HG03108 (cell line): ENCODE measurements around the gene DIP2C.
"Not testable (repeated sequence)": the region's sequence is repeated elsewhere in the genome, so short reads cannot be mapped to it uniquely, and the experiment has no call there.

ENCODE experiments used
- ATAC-seq: cut with Tn5 transposase; IDR thresholded peaks from one replicate; pipeline ENCODE4 v1.9.1; 2021; ENCODE audit warnings: moderate library complexity; ENCODE audit not compliant: unreplicated experiment

The DIP2C gene

GRCh38 chr10:615583-616152 is 73.8 kb downstream of the DIP2C start:
- ATAC-seq: no peak

GRCh38 chr10:614790-615582 is 74.5 kb downstream of the DIP2C start:
- ATAC-seq: no peak

GRCh38 chr10:614139-614711 is 75.2 kb downstream of the DIP2C start:
- no peak for ATAC-seq

- ATAC-seq: no peak
Measured at GRCh38 chr10:613271-614138, 76.0 kb downstream of the DIP2C start.

DNA sequence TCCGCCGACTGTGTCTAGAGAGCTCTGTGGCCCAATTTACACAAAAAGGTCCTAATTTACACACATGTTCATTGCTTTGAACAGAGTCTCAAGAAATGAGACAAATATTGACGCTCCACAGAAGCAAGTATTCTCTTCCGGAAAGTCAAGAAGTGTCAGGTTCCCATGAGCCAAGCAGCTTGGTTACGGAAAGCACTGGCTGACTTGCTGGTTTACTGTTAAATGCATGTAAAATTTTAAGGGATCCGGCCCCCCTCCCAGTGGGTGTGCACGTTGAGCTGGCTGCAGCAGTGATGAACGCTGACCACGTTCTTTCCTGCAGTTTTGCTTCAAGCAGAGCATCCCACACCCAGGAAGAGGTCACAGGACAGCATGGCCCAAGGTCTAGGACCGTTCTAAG is 76.8 kb downstream of the DIP2C start:
- ATAC-seq: no peak

DNA sequence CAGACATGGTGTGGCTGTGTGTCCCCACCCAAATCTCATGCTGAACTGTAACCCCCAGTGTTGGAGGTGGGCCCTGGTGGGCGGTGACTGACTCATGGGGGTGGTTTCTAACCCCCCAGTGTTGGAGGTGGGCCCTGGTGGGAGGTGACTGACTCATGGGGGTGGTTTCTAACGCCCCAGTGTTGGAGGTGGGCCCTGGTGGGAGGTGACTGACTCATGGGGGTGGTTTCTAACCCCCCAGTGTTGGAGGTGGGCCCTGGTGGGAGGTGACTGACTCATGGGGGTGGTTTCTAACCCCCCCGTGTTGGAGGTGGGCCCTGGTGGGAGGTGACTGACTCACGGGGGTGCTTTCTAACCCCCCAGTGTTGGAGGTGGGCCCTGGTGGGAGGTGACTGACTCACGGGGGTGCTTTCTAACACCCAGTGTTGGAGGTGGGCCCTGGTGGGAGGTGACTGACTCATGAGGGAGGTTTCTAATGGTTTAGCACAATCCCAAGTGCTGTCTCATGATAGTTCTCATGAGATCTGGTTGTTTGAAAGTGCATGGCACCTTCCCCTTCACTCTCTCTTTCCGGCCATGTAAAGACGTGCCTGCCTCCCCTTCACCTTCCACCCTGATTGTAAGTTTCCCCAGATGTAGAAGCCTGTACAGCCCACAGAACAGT is 78.7 kb downstream of the DIP2C start:
- not testable (repeated sequence) for ATAC-seq

DNA sequence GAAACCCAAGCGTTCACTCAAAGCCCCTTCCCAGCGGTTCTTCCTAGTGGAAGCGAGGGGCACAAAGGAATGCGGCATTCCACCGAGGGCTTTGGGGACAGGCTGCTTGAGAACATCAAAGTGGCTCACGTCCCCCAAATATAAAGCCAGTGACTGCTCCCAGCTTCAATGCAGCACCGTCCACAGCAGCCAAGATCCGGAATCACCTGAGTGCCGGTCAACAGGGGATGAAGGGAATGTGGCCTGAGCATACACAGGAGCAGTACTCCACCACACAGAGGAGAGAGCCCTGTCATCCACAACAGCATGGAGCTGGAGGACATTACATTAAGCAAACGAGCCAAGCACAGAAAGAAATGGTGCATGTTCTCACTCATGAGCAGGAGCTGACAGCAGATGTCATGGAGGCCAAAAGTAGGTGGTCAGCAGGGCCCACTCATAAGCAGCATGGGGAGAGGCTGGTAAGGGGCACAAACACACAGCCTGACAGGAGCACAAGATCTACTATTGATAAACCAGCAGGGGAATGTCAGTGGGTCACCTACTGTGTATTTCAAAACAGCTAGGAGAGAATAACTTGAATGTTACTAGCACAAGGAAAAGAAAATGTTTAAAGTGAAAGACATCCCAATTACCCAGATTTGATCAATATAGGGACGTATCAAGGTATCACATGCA is 79.5 kb downstream of the DIP2C start:
- ATAC-seq: no peak

DNA sequence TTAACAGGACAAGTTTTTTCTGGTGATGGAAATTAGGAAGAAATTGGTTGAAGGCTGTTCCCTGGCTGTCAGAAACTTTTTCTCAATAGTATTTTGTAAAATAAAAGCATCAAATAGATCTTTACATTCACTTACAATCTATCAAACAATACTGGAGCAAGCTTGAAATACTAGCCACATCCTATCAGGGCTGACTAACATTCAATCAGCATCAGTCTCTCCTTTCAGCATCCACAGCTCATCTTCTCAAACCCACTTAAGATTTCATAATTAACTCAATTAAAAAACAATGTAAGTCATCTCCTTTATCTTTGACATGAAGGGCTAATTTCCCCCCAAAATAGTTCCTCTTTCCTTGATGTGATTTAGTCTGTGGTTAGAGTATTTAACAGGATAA is 80.2 kb downstream of the DIP2C start:
- no peak for ATAC-seq

- ATAC-seq: no peak
Measured at GRCh38 chr10:608331-609261, 80.9 kb downstream of the DIP2C start.

DNA sequence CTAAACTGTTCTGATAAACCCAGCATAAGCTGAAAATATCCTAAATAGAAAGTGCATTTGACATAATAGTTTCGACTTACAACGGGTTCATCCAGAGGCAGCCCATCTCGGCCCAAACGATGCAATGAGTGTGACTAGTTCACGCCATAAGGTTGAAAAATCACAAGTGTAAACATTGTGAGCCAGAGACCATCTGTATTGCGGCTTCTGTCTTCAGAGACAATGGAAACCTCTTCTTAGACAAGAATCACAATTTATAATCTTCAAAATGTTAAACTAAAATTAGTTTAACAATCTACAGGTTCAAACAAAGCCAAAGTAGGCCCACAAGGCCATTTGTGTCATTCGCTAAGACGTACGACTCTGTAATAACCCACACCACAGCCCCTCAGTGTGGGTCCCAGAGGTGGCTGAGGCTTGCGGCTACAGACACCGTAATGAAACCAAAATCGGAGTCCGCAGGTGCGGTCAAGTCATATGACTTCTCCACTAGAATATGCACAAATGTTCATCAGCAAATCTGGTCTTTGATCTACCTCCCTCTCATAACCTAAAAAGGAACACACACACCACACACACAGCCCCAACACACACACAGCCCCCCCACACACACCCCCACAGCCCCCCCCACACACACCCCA is 81.8 kb downstream of the DIP2C start:
- no peak for ATAC-seq

DNA sequence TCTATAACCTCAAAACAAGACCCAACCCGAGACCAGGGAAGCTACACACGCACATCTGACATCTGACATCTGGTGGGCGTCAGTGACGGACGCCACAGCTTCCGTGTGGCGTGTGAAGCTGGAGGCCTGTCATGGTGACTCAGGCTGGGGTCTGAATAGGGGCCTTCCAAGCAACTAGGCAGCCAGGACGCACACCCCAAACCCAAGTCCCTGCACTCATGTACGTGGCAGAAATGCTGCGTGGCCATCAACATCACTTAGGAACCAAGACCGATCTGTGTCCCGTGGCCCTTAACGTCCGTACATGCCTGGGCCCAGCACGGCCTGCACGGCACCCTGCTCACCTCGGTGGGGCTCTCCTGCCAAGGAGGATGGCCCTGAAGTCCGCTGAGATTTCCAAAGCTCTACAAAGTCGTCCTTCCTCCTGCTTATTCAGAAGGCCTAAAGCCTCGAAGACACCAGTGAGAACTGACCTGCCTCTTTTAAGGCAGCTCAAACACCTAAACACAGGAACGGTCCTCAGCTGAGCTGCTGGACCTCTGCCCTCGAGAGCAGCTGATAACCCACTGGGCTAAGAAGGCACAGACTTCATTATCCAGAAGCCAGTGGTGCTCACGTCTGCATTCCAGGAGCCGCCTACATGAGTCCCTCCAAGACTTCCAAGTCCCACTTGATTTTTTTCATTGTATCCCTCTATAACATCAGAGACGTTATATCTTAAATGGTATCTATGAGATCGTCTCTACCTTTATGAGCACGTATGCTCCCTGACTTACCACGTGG is 82.5 kb downstream of the DIP2C start:
- no peak for ATAC-seq

DNA sequence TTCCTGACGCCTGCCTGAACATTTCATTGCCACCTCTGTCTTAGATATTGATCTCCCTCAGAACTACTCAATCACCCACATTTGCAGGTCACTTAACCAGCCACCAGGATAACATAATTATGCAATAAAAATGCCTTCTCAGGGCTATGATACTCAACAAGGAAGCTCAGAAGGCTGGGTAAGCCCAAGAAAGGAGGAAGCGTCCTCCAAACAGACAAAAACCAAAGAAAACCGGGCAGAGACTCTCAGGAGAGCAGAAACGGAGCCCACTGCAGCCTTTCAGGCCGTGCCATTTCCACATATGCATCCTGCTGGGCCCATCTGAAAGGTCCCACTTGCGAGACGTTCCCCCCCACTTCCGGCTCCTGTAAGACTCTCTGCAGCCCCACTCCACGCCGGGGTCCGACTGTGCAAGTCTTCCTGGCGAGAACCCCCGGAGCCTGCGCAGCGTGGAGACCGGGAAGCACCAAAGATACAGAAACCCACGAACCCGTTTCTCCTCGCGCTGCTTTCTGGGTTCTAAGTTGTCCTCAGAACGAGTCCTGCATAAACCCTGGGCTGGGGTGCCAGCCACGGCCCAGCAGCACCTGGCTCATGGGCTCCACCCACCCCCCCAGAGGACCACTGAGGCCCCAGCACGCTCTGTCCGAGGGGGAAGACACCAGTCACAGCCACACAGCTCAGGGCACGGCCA is 83.7 kb downstream of the DIP2C start:
- no peak for ATAC-seq

GRCh38 chr10:604716-605631 is 84.5 kb downstream of the DIP2C start:
- ATAC-seq: no peak

DNA sequence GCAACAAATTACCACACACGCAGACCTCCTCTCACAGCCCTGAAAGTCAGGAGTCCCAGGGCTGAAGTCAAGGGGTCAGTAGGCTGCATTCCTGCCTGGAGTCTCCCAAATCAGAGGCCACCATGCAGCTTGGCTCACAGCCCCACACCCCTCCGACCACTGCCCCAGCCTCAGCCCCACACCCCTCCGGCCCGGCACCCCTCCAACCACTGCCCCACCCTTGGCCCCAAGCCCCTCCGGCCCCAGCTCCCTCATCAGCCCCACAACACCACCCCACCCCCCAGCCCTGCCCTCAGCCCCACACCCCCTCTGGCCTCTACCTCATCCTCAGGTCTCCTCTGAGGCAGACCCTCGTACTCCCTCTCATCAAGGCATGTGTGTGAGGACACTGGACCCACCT is 85.7 kb downstream of the DIP2C start:
- ATAC-seq: no peak

GRCh38 chr10:602391-603005 is 87.0 kb downstream of the DIP2C start:
- ATAC-seq: no peak

GRCh38 chr10:601660-601963 is 87.9 kb downstream of the DIP2C start:
- no peak for ATAC-seq
